GM03348 (cell line): ENCODE data around the gene PEAK1.

Source experiments
- DNase-seq: peaks from one replicate; pipeline ENCODE4 v3.0.0; 2012; ENCODE audit warnings: low spot score

Gene PEAK1

DNA sequence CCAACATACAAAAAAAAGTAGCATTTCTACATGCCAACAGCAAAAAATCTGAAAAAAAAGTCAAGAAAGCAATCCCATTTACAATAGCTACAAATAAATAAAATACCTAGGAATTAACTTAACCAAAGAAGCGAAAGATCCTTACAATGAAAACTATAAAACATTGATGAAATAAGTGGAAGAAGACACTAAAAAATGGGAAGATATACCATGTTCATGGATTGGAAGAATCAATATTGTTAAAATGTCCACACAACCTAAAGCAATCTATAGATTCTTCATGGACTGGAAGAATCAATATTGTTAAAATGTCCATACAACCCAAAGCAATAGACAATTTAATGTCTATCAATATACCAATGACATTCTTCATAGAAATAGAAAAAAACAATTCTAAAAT lies 21.0 kb downstream of the PEAK1 start:
- no peak for DNase-seq

DNA sequence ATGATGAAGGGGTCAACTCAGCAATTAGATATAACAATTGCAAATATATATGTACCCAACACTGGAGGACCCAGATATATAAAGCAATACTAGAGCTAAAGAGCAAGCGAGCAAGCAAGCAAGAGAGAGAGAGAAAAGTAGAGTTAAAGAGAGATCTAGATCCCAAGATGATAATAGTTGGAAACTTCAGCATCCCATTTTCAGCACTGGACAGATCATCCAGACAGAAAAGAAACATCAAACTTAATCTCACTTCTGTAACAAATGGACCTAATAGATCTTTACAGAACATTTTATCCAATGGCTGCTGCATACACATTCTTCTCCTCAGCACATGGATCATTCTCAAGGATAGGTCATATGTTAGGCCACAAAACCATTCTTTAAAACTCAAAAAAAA lies 23.2 kb downstream of the PEAK1 start:
- DNase-seq, result no peak

GRCh38 chr15:77395013-77395774 lies 24.7 kb downstream of the PEAK1 start:
- no peak for DNase-seq

DNA sequence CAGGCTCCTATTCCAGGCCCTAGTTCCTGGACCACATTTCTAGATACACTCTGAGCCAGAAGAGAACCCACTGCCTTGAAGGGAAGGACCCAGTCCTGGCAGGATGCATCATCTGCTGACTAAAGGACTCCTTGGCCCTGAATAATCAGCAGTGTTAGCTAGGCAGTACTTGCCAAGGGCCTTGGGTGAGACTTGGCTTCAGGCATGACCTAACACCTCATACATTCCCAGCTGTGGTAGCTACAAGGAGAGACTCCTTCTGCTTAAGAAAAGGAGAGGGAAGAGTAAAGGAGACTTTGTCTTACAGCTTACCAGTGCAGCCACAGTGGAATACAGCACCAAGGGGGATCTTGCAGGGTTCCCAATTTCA lies 26.4 kb downstream of the PEAK1 start:
- DNase-seq, result no peak

- no peak for DNase-seq
These were observed 27.0 kb downstream of the PEAK1 start for GRCh38 chr15:77392762-77393470.

GRCh38 chr15:77391372-77391951 lies 28.4 kb downstream of the PEAK1 start:
- DNase-seq, result no peak

- DNase-seq, result no peak
These were observed 32.4 kb downstream of the PEAK1 start for GRCh38 chr15:77387365-77388105.

DNA sequence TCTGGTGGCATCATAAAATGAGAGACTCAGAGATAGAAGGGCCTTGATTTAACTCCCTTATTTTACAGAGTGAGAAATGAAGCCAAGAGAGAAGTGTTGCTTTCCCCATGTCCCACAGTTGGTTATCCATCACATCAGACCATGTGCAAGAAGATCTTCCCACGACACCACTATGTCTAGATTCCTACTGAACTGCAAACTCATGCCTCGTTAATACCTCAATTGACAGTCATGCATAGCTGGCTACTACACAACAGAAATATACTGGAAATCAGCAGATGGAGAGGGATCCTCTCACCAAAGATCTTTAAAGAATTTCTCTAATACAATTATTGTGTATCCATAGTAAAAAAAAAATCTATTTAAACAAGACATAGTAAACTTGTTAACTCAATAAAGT lies 33.3 kb downstream of the PEAK1 start:
- DNase-seq, result no peak

- no peak for DNase-seq
These were observed 35.1 kb downstream of the PEAK1 start for GRCh38 chr15:77384589-77385359.

- DNase-seq, result no peak
These were observed 35.8 kb downstream of the PEAK1 start for GRCh38 chr15:77384086-77384485.

DNA sequence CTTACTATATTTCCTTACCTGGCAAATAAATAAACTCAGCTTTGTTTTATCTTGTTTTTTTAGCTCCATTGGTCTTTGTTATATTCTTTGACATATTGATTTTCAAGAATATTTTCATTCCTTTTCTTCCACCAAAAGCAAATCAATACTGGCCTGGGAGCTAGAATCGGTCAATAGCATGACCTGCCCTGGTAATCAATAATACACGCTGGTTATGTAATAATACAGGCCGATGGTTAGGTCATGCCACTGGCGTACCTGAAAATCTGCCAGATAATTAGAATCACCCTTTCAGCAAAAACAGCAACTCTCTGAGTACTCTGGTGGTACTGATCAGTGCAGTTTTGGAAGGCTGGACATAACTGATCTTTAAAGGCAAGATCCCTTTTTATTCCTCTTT lies 39.9 kb downstream of the PEAK1 start:
- no peak for DNase-seq

DNA sequence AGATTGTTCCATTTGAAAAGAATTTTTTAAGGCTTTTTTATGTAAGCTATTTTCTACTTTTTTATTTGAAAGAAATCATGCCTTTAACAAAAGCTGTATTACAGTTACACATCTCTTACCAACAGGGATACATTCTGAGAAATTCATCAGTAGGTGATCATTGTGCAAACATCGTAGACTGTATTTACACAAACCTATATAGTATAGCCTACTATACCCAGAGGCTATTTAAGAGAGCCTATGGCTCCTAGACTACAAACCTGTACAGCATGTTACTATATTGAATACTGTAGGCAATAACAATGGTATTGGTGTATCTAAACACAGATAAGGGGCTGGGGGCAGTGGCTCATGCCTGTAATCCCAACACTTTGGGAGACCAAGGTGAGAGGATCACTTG lies 43.1 kb downstream of the PEAK1 start:
- DNase-seq, result no peak

GRCh38 chr15:77375133-77375532 lies 44.8 kb downstream of the PEAK1 start:
- DNase-seq, result no peak

- no peak for DNase-seq
These were observed 46.5 kb downstream of the PEAK1 start for GRCh38 chr15:77373441-77373840.

GRCh38 chr15:77371850-77372563 lies 47.9 kb downstream of the PEAK1 start:
- DNase-seq, result no peak

DNA sequence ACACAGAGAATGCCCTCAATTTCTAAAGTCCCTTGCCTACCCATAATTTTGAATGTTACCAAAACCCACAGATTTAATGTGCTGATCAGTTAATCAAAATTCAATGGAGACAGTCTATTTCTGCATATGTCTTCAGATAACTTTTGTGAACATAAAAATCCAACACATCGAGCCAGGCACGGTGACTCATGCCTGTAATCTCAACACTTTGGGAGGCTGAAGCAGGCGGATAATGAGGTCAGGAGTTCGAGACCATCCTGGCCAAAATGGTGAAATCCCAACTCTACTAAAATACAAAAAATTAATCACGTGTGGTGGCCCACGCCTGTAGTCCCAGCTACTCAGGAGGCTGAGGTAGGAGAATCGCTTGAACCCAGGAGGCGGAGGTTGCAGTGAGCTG lies 49.3 kb downstream of the PEAK1 start:
- DNase-seq, result no peak

GRCh38 chr15:77369168-77369567 lies 50.7 kb downstream of the PEAK1 start:
- DNase-seq, result no peak

- no peak for DNase-seq
These were observed 52.3 kb downstream of the PEAK1 start for GRCh38 chr15:77367631-77368030.

GRCh38 chr15:77361456-77361855 lies 58.4 kb downstream of the PEAK1 start:
- DNase-seq, result no peak

GRCh38 chr15:77358545-77359240 lies 61.2 kb downstream of the PEAK1 start:
- DNase-seq, result no peak

DNA sequence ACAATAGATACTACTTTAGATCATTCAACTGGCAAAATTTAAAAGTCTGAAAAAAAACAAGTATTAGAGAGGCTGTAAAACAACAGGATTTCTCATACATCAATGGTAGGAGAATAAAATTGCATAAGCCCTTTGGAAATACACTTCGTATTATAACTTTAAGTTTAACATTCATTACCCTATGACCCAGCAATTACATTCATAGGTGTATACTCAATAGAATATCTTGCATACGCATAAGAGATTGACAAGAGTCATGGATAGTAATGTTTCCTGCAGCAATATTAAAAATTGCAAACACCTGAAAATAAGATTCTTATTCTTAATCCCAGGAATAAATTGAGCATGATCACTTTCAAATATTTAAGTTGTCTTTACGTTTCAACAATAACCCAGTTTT lies 63.6 kb downstream of the PEAK1 start:
- DNase-seq, result no peak
